IMR-90 (cell line): ENCODE data around the gene DPEP1. TPM values are rescaled to one million over a fixed set of nuclear protein-coding genes. Genes with fewer than 3 reads are reported as not detected.

Source experiments
- ATAC-seq: fragments of 200-7000 bp; cut with Tn5 transposase; 2 replicates; pipeline ENCODE4 v1.9.1; 2020; ENCODE audit warnings: low read depth, mild to moderate bottlenecking, moderate library complexity
- BruUV-seq: library from RNA; stranded (reverse); fragments of 400-500 nt; replicated peaks from 2 replicates; lab custom pipeline; 2021; lab: Mats Ljungman, UMichigan
- CTCF ChIA-PET: fragments of 300-600 bp; formaldehyde crosslinking; extraction: SDS; loops from one replicate; lab custom pipeline; 2021; ENCODE audit warnings: antibody characterized with exemption; lab: Yijun Ruan, JAX
- POLR2A ChIA-PET: fragments of 300-600 bp; sonication (Branson Sonifier 250); formaldehyde crosslinking; loops from one replicate; lab custom pipeline; 2022; ENCODE audit warnings: antibody characterized with exemption; ENCODE audit not compliant: unreplicated experiment; lab: Charles Lee
- DNase-seq: peaks from one replicate; pipeline ENCODE4 v3.0.0; 2013
- H2AFZ ChIP-seq: replicated peaks from 2 replicates; pipeline ENCODE3; 2013; ENCODE audit warnings: low read length, mild to moderate bottlenecking; ENCODE audit not compliant: poor library complexity
- H2AK5ac ChIP-seq: 2 replicates; pipeline ENCODE4 v1.6.1; 2013; ENCODE audit warnings: low read depth, low read length, inconsistent platforms
- H2AK9ac ChIP-seq: replicated peaks from 2 replicates; pipeline ENCODE3; 2013; ENCODE audit warnings: mild to moderate bottlenecking, low read depth, low read length, moderate library complexity; ENCODE audit not compliant: poor library complexity
- H2BK120ac ChIP-seq: 2 replicates; pipeline ENCODE4 v1.6.1; 2013; ENCODE audit warnings: low read depth, low read length, inconsistent platforms
- H2BK15ac ChIP-seq: 3 replicates; pipeline ENCODE4 v1.6.1; 2013; ENCODE audit warnings: low read depth, low read length, inconsistent platforms
- H2BK20ac ChIP-seq: 2 replicates; pipeline ENCODE4 v1.6.1; 2013; ENCODE audit warnings: low read depth, mild to moderate bottlenecking, inconsistent platforms, low read length, moderate library complexity
- H2BK5ac ChIP-seq: 2 replicates; pipeline ENCODE4 v1.6.1; 2013; ENCODE audit warnings: mild to moderate bottlenecking, low read depth, low read length, inconsistent platforms; ENCODE audit not compliant: poor library complexity, severe bottlenecking
- H3K14ac ChIP-seq: replicated peaks from 2 replicates; pipeline ENCODE4 v1.6.1; 2013; ENCODE audit warnings: low read depth, low read length, inconsistent platforms
- H3K18ac ChIP-seq: 2 replicates; pipeline ENCODE4 v1.6.1; 2013; ENCODE audit warnings: low read depth, low read length, control low read depth
- H3K23ac ChIP-seq: 2 replicates; pipeline ENCODE4 v1.6.1; 2013; ENCODE audit warnings: low read depth, low read length, inconsistent platforms
- H3K27ac ChIP-seq: 2 replicates; pipeline ENCODE4 v1.5.1; 2013; ENCODE audit warnings: mild to moderate bottlenecking, control low read depth, low read length; ENCODE audit not compliant: insufficient read depth
- H3K27me3 ChIP-seq: 2 replicates; pipeline ENCODE4 v1.6.1; 2013; ENCODE audit warnings: low read length; ENCODE audit not compliant: control insufficient read depth, insufficient read depth
- H3K36me3 ChIP-seq: 2 replicates; pipeline ENCODE4 v1.6.1; 2013; ENCODE audit warnings: low read length, mixed read lengths; ENCODE audit not compliant: control insufficient read depth, insufficient read depth
- H3K4ac ChIP-seq: 2 replicates; pipeline ENCODE4 v1.6.1; 2013; ENCODE audit warnings: low read depth, low read length, inconsistent platforms
- H3K4me1 ChIP-seq: 2 replicates; pipeline ENCODE4 v1.6.1; 2013; ENCODE audit warnings: low read length, mixed read lengths; ENCODE audit not compliant: control insufficient read depth, insufficient read depth
- H3K4me2 ChIP-seq: 2 replicates; pipeline ENCODE4 v1.6.1; 2013; ENCODE audit warnings: low read depth, mild to moderate bottlenecking, control low read depth, low read length, moderate library complexity
- H3K4me3 ChIP-seq: 2 replicates; pipeline ENCODE4 v1.5.1; 2013; ENCODE audit warnings: low read depth, mild to moderate bottlenecking, control low read depth, low read length, moderate library complexity; ENCODE audit not compliant: insufficient read depth
- H3K56ac ChIP-seq: 2 replicates; pipeline ENCODE4 v1.6.1; 2013; ENCODE audit warnings: low read length, inconsistent platforms; ENCODE audit not compliant: insufficient read depth; ENCODE audit errors: extremely low read depth
- H3K79me1 ChIP-seq, 2 experiments: 2 replicates each; pipeline ENCODE4 v1.6.1; 2013; ENCODE audit warnings: low read length in 2 of 2, inconsistent platforms in 1 of 2, low read depth in 1 of 2
- H3K9ac ChIP-seq: 2 replicates; pipeline ENCODE4 v1.6.1; 2013; ENCODE audit warnings: low read depth, low read length, control low read depth
- H3K9me1 ChIP-seq: 2 replicates; pipeline ENCODE4 v1.6.1; 2013; ENCODE audit warnings: low read length, inconsistent platforms; ENCODE audit not compliant: insufficient read depth
- H3K9me3 ChIP-seq: 2 replicates; pipeline ENCODE4 v1.6.1; 2013; ENCODE audit warnings: low read length; ENCODE audit not compliant: control insufficient read depth, insufficient read depth
- H4K20me1 ChIP-seq: 2 replicates; pipeline ENCODE4 v1.6.1; 2013; ENCODE audit warnings: low read length, inconsistent platforms; ENCODE audit not compliant: insufficient read depth
- H4K5ac ChIP-seq: 2 replicates; pipeline ENCODE4 v1.6.1; 2013; ENCODE audit warnings: mild to moderate bottlenecking, low read depth, low read length, control low read depth
- H4K8ac ChIP-seq, 2 experiments: 2 replicates each; pipeline ENCODE4 v1.6.1; 2013; ENCODE audit warnings: low read depth in 2 of 2, low read length in 2 of 2, control low read depth in 1 of 2, inconsistent platforms in 1 of 2
- H4K91ac ChIP-seq: 2 replicates; pipeline ENCODE4 v1.6.1; 2013; ENCODE audit warnings: low read depth, low read length, inconsistent platforms; ENCODE audit not compliant: insufficient read depth
- BHLHE40 ChIP-seq: fragments of 150-350 bp; IDR thresholded peaks from 2 replicates; pipeline ENCODE4 v1.6.1; 2016; ENCODE audit warnings: mild to moderate bottlenecking, low read depth, low read length
- CHD1 ChIP-seq: IDR thresholded peaks from 2 replicates; pipeline ENCODE4 v1.6.1; 2012; ENCODE audit warnings: low read depth, low read length, improper control_type of control experiment
- CTCF ChIP-seq: conservative IDR thresholded peaks from 2 replicates; pipeline ENCODE4 v1.5.1; 2012; ENCODE audit warnings: mild to moderate bottlenecking, low read depth, low read length, improper control_type of control experiment
- FOS ChIP-seq: fragments of 150-350 bp; IDR thresholded peaks from 2 replicates; pipeline ENCODE4 v1.6.1; 2016; ENCODE audit warnings: low read depth, low read length
- MAFK ChIP-seq: IDR thresholded peaks from 2 replicates; pipeline ENCODE4 v1.6.1; 2012; ENCODE audit warnings: low read depth, low read length, improper control_type of control experiment
- MAZ ChIP-seq: IDR thresholded peaks from 2 replicates; pipeline ENCODE4 v1.6.1; 2012; ENCODE audit warnings: low read depth, mild to moderate bottlenecking, low read length, improper control_type of control experiment, moderate library complexity, borderline replicate concordance
- MXI1 ChIP-seq: IDR thresholded peaks from 2 replicates; pipeline ENCODE4 v1.6.1; 2012; ENCODE audit warnings: low read depth, mild to moderate bottlenecking, low read length, moderate library complexity, borderline replicate concordance
- NFE2L2 ChIP-seq: fragments of 150-350 bp; IDR thresholded peaks from 2 replicates; pipeline ENCODE4 v1.6.1; 2016; ENCODE audit warnings: low read depth, mild to moderate bottlenecking, low read length
- POLR2A ChIP-seq: IDR thresholded peaks from 2 replicates; pipeline ENCODE4 v1.6.1; 2012; ENCODE audit warnings: mild to moderate bottlenecking, low read depth, low read length
- RAD21 ChIP-seq: IDR thresholded peaks from 2 replicates; pipeline ENCODE4 v1.6.1; 2012; ENCODE audit warnings: low read length, improper control_type of control experiment
- RCOR1 ChIP-seq: IDR thresholded peaks from 2 replicates; pipeline ENCODE4 v1.6.1; 2012; ENCODE audit warnings: mild to moderate bottlenecking, low read length, improper control_type of control experiment; ENCODE audit not compliant: insufficient replicate concordance
- RFX5 ChIP-seq: IDR thresholded peaks from 2 replicates; pipeline ENCODE4 v1.8.0; 2012; ENCODE audit warnings: low read depth, mild to moderate bottlenecking, low read length, moderate library complexity
- SMC3 ChIP-seq: fragments of 150-350 bp; IDR thresholded peaks from 2 replicates; pipeline ENCODE4 v1.6.1; 2016; ENCODE audit warnings: low read depth, mild to moderate bottlenecking, antibody characterized with exemption, low read length, moderate library complexity
- USF2 ChIP-seq: fragments of 150-350 bp; IDR thresholded peaks from 2 replicates; pipeline ENCODE4 v1.6.1; 2017; ENCODE audit warnings: mild to moderate bottlenecking, antibody characterized with exemption, low read length, low read depth
- WGBS, 2 experiments: methylation state at CpG; one replicate each; pipeline versions ENCODE4 v1.1.5 to v1.1.7; 2013; ENCODE audit warnings: missing lambda C conversion rate in 2 of 2; ENCODE audit not compliant: insufficient read length in 1 of 2; ENCODE audit errors: extremely low coverage in 2 of 2; 5-methylcytosine and 5-hydroxymethylcytosine counted together
- dilution Hi-C: fragments of 300-500 bp; cut with HindIII; formaldehyde crosslinking; loops from one replicate; pipeline ENCODE4 v1.14.3; 2018; ENCODE audit warnings: low sequenced_read_pairs; ENCODE audit not compliant: unreplicated experiment
- in situ Hi-C: fragments of 300-500 bp; cut with MboI; formaldehyde crosslinking; loops from 3 replicates; pipeline ENCODE4 v1.14.3; 2019; ENCODE audit warnings: low sequenced_read_pairs, inconsistent platforms, mixed read lengths
- intact Hi-C: fragments of 100-400 bp; cut with micrococcal nuclease; formaldehyde crosslinking; loops from 2 replicates; pipeline ENCODE4 v1.10.0; 2022
- polyA plus RNA-seq, 3 experiments: library from polyadenylated mRNA; depleted of rRNA; stranded (reverse); fragments of >200 nt; gene quantifications; 2 replicates each; pipeline ENCODE4 v1.2.3, GENCODE V29; 2012; ENCODE audit warnings: low replicate concordance in 1 of 3
- total RNA-seq: library from RNA; depleted of rRNA; stranded (reverse); fragments of >200 nt; gene quantifications from 2 replicates; pipeline ENCODE4 v1.2.3, GENCODE V29; 2012
- TF ChIP-seq, protein P1 (sequence below): fragments of 150-350 bp; IDR thresholded peaks from 2 replicates; pipeline ENCODE4 v1.6.1; 2016; ENCODE audit warnings: low read depth, mild to moderate bottlenecking, low read length, moderate library complexity, borderline replicate concordance

The DPEP1 gene
- total and polyA plus RNA-seq, 2 of the 4 experiments (the other 2 are of a cell fraction): not detected

GRCh38 chr16:89602952-89603590 is 10.4 kb upstream of the DPEP1 start:
- no peaks in the 10 kb centered on the region for H3K79me1 ChIP-seq
- DNase-seq (no peak), ATAC-seq (no peak)
- H2BK120ac ChIP-seq: peak overlapping the region; percentile 45; the same call in 1 of the 2 replicates
- no peak overlapping the region; the same call in 1 of the 2 replicates for H3K27ac ChIP-seq
- H4K5ac ChIP-seq: no peak overlapping the region
- no TSS peak for BruUV-seq
- no peak overlapping the region for H4K91ac ChIP-seq
- peaks cover 5% of the 10 kb centered on the region for H3K9me1 ChIP-seq
- H4K8ac ChIP-seq: peak overlapping the region in 1 of 2 experiments; percentile 53; a peak in 1 of 4 replicates
- peaks cover 12% of the 10 kb centered on the region for H3K4me1 ChIP-seq
- no peak overlapping the region for H2BK15ac ChIP-seq
- no peak overlapping the region for H3K56ac ChIP-seq
- H3K9me3 ChIP-seq: no peaks in the 10 kb centered on the region
- peak overlapping the region; percentile 22; the same call in 1 of the 2 replicates for H3K4ac ChIP-seq
- no peak overlapping the region for H2BK5ac ChIP-seq
- dilution Hi-C loops: no loop called here
- intact Hi-C loops: no loop called here
- ChIA-PET CTCF (interaction anchor here (1.1 kb wide), 1 partner anchor 11 kb away, joined by 5 read pairs; no protein-coding TSS in a partner anchor), POLR2A (interaction anchor here (0.6 kb wide), 1 partner anchor 22 kb away, joined by 4 read pairs; no protein-coding TSS in a partner anchor)
- WGBS, 2 experiments: 66% methylated on average over 2 of the region's 5 CpGs; no CpG with 5 or more reads in 1 of the 2 experiments
- TF ChIP-seq BHLHE40 (no peak), NFE2L2 (no peak), SMC3 (no peak), RAD21 (no peak), CHD1 (no peak), POLR2A (no peak), RFX5 (no peak), CTCF (no peak), FOS (no peak), MXI1 (no peak), MAZ (no peak), USF2 (no peak), MAFK (no peak), RCOR1 (no peak)
- TF ChIP-seq, protein P1, sequence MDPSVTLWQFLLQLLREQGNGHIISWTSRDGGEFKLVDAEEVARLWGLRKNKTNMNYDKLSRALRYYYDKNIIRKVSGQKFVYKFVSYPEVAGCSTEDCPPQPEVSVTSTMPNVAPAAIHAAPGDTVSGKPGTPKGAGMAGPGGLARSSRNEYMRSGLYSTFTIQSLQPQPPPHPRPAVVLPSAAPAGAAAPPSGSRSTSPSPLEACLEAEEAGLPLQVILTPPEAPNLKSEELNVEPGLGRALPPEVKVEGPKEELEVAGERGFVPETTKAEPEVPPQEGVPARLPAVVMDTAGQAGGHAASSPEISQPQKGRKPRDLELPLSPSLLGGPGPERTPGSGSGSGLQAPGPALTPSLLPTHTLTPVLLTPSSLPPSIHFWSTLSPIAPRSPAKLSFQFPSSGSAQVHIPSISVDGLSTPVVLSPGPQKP: no peak
- H2AK9ac ChIP-seq: no peak overlapping the region
- no peak overlapping the region for H3K23ac ChIP-seq
- in situ Hi-C loops: no loop called here
- H4K20me1 ChIP-seq: peaks cover 10% of the 10 kb centered on the region
- H3K14ac ChIP-seq: no peak overlapping the region
- H3K27me3 ChIP-seq: peaks cover 4% of the 10 kb centered on the region; the same call in 1 of the 2 replicates
- H3K36me3 ChIP-seq: no peaks in the 10 kb centered on the region
- H3K18ac ChIP-seq: no peak overlapping the region
- H3K9ac ChIP-seq: no peak overlapping the region
- H2AFZ ChIP-seq: peak overlapping the region; percentile 90
- H2BK20ac ChIP-seq: peak overlapping the region; percentile 11; the same call in 1 of the 2 replicates
- H3K4me2 ChIP-seq: peak overlapping the region; percentile 21
- 0 out of 2 replicates have a peak overlapping the region, but pooled peaks have one; percentile 11 for H2AK5ac ChIP-seq
- no peak overlapping the region for H3K4me3 ChIP-seq
